ENCODE measurements around the gene ZNF687.

ZNF687 gene

DNA sequence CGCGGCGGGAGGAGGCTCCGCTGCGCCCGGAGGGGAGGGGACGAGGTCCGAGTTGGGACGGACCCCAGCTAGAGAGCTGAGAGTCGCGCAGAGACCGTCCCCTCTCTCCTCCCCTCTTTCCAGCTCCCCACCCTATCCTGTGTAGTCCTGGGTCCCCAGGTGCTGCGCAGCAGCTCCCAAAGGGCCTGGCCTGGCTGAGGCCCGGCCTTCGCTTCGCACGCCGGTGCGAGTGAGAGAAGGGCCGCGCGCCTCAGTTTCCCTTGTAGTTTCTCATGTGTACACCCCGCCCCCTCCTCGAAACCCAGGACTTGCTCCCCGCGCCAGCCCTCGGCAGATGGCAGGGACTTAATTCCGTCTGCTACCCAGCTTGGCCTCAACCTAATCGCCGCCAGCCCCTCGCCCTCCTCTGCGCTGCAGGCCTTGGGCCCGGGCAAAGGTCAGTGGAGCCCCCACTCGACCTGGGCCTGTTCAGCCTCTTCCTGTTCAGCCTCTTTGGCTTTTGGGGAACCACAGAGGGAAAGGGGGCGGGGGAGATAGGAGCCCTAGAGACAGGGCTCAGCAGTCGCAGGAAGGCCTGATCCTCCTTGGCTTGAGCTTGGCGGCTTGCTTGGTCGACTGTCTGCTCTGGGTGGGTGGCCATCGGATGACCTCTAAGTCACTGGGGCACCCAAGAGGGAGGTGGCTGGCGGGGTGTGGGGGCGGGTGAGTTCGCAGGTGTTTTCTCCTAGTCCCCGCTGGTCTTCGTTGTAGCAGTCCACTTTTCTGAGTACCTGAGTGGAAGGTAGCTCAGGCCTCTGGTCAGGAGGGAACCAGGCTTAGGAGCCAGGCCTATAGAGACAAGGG, 1.0 kb downstream of the ZNF687 start:
- DNase-seq (ENCODE audit: low spot score) = no peak

DNA sequence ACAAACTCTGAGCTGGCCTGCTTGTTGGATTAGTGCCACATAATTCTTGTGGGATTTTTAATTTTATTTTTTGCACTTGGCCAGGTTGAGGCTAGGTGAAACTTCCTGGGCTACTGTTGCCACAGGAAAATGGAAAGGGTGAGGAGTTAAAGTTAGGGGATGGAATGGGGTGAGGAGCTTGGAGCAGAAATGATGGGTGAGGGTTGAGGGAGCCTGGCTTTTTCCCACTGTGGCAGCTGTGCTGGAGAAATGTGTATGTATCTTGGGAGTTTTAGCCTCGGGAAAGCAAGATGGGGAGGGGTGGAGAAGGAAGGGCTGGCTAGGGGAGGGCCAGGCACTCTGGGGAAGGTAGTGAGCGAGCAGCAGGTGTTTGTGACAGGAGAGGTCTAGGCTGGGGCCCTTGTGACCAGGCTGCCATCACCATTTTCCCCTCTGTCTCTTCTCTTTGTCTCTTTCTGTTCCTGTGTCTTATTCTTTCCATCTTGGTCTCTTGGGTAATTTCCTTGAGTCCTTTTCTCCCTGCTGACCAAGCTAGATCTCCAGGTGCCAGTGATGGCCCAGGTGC, 2.0 kb downstream of the ZNF687 start:
- no peak for DNase-seq (ENCODE audit: low spot score)

DNA sequence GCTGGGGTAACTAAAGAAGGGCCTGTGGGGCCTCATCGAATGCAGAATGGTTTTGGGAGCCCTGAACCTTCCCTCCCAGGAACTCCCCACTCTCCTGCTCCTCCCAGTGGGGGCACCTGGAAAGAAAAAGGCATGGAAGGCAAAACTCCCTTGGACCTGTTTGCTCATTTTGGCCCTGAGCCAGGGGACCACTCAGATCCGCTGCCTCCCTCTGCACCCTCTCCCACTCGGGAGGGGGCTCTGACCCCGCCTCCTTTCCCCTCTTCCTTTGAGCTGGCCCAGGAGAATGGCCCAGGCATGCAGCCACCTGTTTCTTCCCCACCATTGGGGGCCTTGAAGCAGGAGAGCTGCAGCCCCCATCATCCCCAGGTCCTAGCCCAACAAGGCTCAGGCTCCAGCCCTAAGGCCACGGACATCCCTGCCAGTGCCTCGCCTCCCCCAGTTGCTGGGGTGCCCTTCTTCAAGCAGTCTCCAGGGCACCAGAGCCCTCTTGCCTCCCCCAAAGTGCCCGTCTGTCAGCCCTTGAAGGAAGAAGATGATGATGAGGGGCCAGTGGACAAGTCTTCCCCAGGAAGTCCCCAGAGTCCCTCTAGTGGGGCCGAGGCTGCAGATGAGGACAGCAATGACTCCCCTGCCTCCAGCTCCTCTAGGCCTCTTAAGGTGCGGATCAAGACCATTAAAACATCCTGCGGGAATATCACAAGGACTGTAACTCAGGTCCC, 4.7 kb downstream of the ZNF687 start:
- DNase-seq (ENCODE audit: low spot score) = no peak

DNA sequence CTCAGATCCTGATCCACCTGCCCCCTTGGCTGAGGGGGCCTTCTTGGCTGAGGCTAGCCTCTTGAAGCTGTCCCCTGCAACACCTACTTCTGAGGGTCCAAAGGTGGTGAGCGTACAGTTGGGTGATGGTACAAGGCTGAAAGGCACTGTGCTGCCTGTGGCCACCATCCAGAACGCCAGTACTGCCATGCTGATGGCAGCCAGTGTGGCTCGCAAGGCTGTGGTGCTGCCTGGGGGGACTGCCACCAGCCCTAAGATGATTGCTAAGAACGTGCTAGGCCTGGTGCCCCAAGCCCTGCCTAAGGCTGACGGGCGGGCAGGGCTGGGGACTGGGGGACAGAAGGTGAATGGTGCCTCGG, 5.2 kb downstream of the ZNF687 start:
- no peak for DNase-seq (ENCODE audit: low spot score)

DNA sequence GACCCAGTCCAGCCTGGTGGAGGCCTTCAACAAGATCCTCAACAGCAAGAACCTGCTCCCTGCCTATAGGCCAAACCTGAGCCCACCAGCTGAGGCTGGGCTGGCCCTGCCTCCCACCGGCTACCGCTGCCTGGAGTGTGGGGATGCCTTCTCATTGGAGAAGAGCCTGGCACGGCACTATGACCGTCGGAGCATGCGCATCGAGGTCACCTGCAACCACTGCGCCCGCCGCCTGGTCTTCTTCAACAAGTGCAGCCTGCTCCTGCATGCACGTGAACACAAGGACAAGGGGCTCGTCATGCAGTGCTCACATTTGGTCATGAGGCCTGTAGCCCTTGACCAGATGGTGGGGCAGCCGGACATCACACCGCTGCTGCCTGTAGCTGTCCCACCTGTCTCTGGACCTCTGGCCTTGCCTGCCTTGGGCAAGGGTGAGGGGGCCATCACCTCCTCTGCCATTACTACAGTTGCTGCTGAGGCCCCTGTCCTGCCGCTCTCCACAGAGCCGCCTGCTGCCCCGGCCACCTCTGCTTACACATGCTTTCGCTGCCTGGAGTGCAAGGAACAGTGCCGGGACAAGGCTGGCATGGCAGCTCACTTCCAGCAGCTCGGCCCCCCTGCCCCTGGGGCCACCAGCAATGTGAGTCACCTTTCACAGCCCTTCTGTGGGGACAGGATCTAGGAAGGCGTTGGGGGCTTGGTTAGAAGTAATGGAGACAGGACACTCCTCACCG, 5.8 kb downstream of the ZNF687 start:
- DNase-seq (ENCODE audit: low spot score) = no peak

DNA sequence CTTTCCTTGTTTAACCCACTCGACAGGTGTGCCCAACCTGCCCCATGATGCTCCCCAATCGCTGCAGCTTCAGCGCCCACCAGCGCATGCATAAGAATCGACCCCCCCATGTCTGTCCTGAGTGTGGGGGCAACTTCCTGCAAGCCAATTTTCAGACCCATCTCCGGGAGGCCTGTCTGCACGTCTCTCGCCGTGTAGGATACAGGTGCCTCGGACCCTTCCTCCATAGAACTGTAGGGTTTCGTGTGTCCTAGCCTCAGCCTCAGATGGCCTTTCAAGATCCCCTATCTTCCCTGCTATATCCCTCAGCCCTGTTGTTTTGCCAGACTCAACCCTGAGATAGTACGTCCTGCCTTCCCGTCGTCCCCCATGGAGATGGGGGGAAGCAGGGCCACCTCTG, 6.4 kb downstream of the ZNF687 start:
- no peak for DNase-seq (ENCODE audit: low spot score)

DNA sequence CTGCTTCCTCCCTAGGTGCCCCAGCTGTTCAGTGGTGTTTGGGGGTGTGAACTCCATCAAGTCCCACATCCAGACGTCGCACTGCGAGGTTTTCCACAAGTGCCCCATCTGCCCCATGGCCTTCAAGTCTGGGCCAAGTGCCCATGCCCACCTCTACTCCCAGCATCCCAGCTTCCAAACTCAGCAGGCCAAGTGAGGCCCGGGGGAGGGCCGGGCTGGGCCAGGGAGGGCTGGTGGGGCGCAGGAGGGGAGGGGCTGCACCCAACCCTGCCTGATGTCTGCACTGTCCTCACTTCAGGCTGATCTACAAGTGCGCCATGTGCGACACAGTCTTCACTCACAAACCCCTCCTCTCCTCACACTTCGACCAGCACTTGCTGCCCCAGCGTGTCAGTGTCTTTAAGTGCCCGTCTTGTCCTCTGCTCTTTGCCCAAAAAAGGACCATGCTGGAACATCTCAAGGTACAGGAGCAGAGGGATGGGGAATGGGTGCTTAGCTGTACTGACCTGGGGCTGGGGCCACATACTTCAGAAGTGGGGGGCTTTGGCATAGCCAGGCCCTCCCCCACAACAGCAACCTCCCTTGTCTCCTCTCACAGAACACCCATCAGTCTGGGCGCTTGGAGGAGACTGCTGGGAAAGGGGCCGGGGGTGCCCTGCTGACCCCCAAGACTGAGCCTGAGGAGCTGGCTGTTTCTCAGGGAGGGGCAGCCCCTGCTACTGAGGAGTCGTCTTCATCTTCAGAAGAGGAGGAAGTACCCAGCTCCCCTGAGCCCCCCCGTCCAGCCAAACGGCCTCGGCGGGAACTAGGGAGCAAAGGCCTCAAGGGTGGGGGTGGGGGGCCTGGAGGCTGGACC, 7.2 kb downstream of the ZNF687 start:
- DNase-seq (ENCODE audit: low spot score) = no peak

DNA sequence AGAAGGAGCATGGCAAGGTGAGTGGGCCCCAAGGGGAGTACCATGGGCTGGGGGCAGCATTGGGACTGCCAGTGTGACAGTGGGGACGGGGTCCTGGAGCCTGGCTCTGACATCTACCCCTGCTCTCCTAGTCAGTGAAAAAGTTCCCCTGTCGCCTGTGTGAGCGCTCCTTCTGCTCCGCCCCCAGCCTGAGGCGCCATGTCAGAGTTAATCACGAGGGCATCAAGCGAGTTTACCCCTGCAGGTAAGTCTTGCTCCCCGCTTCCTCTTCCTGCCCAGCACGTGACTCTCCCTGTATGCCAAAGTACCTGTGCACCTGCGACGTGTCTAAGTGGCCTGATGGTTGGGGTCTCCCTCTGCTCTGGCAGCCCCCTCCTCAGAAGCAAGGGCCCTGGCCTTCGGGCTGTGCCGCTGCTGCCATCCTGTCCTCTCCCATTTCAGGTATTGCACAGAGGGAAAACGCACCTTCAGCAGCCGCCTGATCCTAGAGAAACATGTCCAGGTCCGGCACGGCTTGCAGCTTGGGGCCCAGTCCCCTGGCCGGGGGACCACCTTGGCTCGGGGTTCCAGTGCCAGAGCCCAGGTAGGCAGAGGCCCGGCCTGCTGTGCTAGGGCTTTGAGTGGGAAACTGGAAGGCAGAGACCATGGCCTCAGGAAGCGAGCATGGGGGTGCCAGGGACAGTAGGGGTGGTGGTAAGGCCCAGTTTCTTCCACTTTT, 8.1 kb downstream of the ZNF687 start:
- no peak for DNase-seq (ENCODE audit: low spot score)

DNA sequence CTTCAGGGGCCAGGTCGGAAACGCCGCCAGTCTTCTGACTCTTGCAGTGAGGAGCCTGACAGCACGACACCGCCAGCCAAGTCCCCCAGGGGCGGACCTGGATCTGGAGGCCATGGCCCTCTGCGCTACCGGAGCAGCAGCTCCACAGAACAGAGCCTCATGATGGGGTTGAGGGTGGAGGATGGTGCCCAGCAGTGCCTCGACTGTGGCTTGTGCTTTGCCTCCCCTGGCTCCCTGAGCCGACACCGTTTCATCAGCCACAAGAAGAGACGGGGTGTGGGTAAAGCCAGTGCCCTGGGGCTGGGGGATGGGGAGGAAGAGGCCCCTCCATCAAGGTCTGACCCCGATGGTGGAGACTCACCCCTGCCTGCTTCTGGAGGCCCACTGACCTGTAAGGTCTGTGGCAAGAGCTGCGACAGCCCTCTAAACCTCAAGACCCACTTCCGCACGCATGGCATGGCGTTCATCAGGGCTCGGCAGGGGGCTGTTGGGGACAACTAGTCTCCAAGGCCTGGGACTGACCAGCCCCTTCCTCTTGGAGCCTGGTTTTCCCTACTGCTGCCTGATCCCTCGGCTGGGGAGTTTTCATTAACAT, 8.7 kb downstream of the ZNF687 start:
- DNase-seq (ENCODE audit: low spot score) = no peak

DNA sequence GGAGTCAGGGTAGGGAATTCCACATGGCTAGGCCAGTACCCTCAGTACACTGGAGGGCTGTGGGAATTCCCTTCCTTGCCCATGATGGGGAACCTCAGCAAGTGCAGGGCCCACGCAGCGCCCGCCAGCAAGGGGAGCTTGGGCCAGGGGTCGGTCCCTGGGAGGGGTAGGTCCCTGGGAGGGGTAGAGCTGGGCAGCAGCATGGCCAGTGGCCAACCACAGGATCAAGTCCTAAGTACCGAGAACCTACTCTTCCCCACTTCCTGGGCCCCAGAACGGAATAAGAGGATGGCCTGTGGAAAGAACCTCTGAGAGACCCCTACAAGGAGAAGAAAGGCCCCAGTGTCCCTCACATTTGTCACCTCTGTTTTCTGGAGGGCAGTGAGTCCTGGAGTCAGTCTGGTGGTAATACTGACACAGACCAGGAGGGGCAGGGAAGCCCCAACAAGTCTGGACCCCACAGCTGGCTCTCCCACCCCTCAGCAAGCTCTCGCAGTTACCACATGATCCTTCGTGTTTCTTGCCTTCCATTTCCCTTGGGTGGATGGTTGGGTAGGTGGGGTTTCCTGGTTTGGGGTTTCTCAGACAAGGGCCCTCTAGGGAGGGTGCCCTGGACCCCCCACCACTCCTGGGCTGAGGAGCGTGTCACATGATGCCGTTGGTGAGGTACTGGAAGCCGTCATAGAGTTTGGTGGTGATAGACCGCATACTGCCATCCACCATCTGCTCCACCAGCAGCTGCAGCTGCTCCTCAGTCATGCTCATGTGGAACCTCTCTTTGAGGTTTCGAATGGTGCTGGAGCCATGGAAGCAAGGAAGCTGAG, 10.3 kb downstream of the ZNF687 start:
- DNase-seq (ENCODE audit: low spot score) = no peak

DNA sequence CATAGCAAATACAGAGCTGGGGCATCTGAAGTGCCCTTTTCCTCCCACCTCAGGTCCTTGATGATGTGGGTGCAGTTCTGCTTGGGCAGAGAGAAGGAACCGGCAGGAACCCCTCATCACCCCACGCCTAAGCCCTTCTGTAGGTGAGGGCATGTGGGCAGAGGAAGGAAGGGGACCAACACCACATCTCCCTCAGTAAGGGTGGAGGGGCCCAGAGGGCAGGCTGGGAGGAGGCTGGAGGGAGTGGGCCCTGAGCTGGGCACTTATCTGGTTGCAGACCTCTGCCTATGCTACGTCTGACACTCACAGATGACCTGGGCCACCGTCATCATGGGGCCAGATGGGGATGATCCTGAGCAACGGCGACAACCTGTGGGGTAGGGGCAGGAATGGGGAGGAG, 11.0 kb downstream of the ZNF687 start:
- DNase-seq (ENCODE audit: low spot score) = no peak

DNA sequence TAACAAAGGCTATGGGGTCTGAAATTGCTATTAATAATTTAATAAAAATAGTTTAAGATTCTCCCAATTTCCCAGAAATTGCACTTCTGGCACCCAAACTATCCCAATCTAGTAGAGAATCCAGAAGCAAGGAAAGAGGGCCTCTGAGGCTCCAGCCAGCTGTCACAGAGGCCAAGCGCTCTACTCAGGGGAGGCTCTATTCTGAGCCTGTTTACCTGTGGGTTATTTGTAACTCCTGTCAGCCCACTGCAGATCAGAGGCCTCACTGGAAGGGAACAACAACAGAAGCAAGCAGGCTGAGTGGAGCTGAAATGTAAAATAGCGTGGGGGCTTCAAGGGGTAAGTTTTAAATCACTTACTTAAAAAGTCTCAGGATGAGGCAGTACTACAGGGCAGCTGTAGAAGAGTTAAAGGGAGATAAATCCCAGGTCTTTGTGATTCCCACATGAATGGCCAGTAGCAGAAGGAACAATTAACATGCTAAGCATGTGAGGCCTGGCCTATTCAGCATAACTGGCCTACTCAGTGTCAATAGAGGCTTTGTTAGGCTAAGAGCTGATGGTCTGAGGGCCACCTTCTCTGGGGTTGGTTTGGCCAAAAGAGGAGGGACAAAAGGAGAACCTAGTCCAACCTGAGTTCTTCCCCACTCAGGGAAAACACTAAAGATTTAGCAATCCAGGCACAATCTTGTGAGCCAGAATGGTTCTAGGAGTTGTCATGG, 12.8 kb downstream of the ZNF687 start:
- DNase-seq (ENCODE audit: low spot score) = no peak

DNA sequence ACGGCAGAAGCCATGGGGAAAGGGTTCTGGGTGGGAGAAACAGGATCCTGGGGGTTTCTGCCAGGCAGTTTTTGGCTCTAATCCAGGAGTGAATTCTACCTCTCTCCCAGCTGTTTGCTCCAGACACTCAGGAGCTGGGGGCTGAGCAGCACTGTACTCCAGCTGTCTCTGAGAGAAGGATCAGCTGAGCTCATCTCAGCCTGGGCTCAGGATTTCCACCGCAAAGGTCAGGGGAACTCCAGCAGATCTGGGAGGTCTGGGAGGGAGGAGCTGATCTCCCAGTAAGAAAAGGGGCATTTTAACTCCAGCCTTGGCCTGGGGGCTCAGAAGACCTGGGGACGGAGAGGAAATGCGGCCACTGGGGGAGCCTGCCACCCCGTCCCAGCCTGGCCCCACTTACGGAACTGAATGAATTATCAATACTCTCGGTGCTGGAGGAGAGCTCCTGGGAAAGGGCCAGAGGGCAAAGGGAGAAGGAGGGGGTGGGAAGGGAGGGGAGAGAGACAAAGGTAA, 27.8 kb downstream of the ZNF687 start:
- DNase-seq (ENCODE audit: low spot score) = no peak

DNA sequence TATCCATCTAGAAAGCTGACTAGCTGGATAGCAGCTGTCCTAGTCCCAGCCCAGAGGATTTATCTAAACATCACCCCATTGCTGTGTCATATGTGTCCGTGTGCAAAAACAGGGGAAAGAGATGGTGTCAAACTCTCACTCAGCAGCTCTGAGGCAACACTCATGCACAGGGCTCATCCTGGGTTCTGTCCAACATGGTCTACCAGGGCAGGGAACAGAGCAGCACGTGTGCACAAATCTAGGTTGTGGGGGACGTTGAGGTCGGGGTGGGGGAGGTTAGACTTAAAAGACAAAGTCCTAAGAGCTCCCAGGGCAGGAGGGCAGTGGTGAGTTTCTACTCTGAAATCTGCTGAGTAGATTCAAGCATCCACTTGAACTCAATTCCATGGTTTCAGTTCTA, 28.9 kb downstream of the ZNF687 start:
- DNase-seq (ENCODE audit: low spot score) = no peak

DNA sequence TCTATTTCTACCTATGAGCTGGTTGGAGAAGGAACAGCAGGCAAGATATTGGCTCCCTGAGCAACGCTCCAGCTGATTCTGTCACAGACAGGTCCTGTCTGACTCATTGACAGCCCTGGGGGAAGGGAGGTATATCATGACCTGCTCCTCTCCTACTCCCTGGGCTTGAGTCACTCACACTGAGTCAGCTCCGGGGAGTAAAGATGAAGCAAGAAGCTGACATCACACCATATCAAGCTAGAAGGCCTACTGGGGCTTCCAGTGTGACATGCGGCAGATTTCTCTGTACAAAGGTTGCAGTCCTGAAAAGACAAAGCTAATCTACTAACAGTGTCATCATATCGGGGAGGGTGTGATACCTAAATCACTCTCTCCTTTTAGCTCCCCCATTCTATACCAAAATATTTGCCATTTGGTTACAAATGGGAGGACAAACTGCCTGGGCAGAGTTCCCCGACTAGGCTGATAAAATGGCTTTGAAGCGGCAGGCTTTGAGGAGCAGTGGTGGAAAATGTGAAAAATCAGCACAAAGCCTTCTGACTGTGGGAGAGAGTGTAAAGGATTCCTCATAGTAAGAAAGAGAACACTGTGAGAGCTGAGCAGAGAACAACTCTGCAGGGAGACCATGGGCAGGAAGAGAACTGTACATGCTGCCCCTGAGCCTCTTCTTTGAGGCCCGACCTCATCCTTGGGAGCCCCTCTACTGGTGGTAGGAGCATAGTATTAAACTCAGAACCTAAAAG, 29.7 kb downstream of the ZNF687 start:
- no peak for DNase-seq (ENCODE audit: low spot score)

DNA sequence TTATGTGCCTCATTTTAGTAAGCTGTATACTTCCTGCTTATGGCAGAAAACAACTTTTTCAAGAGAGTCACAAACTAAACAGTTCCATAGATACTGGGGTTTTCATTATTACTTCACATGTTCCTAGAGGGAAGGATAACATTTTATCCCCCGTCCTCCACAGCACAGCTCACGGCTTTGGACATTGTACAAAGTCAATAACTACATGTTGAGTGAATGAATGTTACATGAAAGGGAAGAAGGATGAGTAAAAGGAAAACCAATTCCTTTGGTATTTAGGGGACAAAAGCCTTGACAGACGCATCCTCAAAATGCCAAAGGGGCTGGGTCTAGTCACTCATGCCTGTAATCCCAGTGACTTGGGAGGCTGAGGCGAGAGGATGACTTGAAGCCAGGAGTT, 30.3 kb downstream of the ZNF687 start:
- DNase-seq (ENCODE audit: low spot score) = no peak

DNA sequence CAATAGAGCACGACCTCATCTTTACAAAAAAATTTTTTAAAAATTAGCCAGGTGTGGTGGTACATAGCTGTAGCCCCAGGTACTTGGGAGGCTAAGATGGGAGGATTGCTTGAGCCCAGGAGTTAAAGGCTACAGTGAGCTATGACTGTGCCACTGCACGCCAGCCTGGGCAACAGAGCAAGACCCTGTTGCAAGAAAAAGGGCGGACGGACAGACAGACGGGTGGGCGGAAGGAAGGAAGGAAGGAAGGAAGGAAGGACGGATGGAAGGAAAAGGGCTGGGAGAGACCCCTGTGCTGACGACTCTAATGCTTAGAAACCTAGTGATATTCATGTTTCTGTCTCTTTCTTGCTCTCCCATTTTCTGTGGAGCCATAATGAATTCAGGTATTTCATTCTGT, 30.7 kb downstream of the ZNF687 start:
- DNase-seq (ENCODE audit: low spot score) = no peak

DNA sequence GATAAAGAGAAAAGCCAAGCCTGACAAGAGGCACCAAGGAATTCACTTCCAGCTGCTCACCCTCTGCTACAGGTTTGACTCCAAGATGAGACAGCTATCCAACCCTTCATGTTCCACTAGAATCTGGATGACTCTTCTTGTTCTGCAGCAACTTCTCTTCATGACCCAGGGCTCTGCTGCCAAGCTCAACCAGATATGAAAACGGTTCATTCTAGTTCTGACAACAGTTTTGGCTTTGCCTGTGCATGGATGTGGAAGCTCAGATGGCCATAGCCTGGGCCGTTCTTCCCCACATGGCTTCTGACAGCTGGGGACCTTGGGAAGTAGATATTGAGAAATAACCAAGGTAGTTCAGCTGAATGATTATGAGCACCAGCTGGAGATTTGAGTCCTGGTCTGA, 31.4 kb downstream of the ZNF687 start:
- no peak for DNase-seq (ENCODE audit: low spot score)

All from left forelimb (tissue), 1 donor.